Measurements from ENCODE around the gene ALPK3. TPM values are rescaled to one million over a fixed set of nuclear protein-coding genes. Genes with fewer than 3 reads are reported as not detected.

ALPK3 gene
- total RNA-seq, 2 donors from 2014 or later: 51.0 to 99.0 TPM

- Histone ChIP-seq H3K36me3 (peaks cover 68% of the 10 kb centered on the region), H3K27me3 (no peaks in the 10 kb centered on the region), H3K27ac (no peak overlapping the region), H3K4me1 (no peaks in the 10 kb centered on the region), H3K9me3 (no peaks in the 10 kb centered on the region), H3K4me3 (no peak overlapping the region)
- no peak for DNase-seq (ENCODE audit: low spot score)
- TF ChIP-seq CTCF (IDR thresholded peaks at IDR 0.05): no peak
Observed at GRCh38 chr15:84798436-84798946, 18.7 kb upstream of the ALPK3 start.

GRCh38 chr15:84799511-84800187 lies 17.5 kb upstream of the ALPK3 start:
- no peak for TF ChIP-seq CTCF (IDR thresholded peaks at IDR 0.05)
- DNase-seq (ENCODE audit: low spot score): no peak
- no peak overlapping the region for H3K27ac ChIP-seq

DNA sequence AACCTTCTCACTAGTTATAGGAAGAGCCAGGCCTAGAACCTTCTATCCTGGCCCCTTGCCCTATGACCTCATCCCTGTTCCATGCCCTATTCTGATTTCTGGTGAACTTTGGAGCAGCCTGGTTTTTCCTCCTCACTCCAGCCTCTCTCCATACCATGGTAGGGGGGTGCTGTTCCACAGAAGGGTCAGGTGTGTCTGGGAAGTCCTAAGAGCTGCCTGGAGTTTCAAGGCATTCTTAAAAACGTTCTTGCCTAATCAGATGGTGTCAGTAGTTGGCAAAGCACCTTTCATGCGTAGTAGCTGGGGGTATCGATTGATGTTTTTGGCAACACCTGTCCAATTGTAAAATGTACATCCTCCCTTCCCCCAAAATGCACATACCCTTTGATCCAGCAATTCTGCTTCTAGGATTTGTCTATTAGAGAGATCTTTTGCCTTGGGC lies 16.8 kb upstream of the ALPK3 start:
- Histone ChIP-seq H3K4me1 (no peaks in the 10 kb centered on the region), H3K27me3 (no peaks in the 10 kb centered on the region), H3K36me3 (peaks cover 72% of the 10 kb centered on the region), H3K27ac (no peak overlapping the region), H3K9me3 (no peaks in the 10 kb centered on the region), H3K4me3 (no peak overlapping the region)
- DNase-seq (ENCODE audit: low spot score): no peak
- TF ChIP-seq CTCF (IDR thresholded peaks at IDR 0.05): no peak

More at GRCh38 chr15:84799511-84800187, 17.5 kb upstream of the ALPK3 start:
- H3K36me3 ChIP-seq: peaks cover 68% of the 10 kb centered on the region
- no peaks in the 10 kb centered on the region for H3K9me3 ChIP-seq
- H3K27me3 ChIP-seq: no peaks in the 10 kb centered on the region
- H3K4me3 ChIP-seq: no peak overlapping the region
- no peaks in the 10 kb centered on the region for H3K4me1 ChIP-seq

GRCh38 chr15:84804005-84804900 lies 12.9 kb upstream of the ALPK3 start:
- peaks cover 51% of the 10 kb centered on the region for H3K36me3 ChIP-seq
- no peaks in the 10 kb centered on the region for H3K9me3 ChIP-seq
- no peak overlapping the region for H3K27ac ChIP-seq
- no peak for TF ChIP-seq CTCF (IDR thresholded peaks at IDR 0.05)
- H3K4me3 ChIP-seq: no peak overlapping the region
- no peaks in the 10 kb centered on the region for H3K27me3 ChIP-seq
- no peaks in the 10 kb centered on the region for H3K4me1 ChIP-seq
- no peak for DNase-seq (ENCODE audit: low spot score)

- peaks cover 0 to 4% of the 10 kb centered on the region in 2 donors for H3K4me1 ChIP-seq
- TF ChIP-seq CTCF (IDR thresholded peaks at IDR 0.05): no peak
- DNase-seq (ENCODE audit: low spot score): no peak
- H3K9me3 ChIP-seq: no peaks in the 10 kb centered on the region
- H3K27ac ChIP-seq: no peak overlapping the region
- peaks cover 41% of the 10 kb centered on the region for H3K36me3 ChIP-seq
- no peak overlapping the region for H3K4me3 ChIP-seq
- H3K27me3 ChIP-seq: no peaks in the 10 kb centered on the region
Observed at GRCh38 chr15:84805221-84805620, 11.9 kb upstream of the ALPK3 start.

Data from right atrium auricular region (tissue), 2 donors.